CD4-positive, alpha-beta memory T cell (primary cell): ENCODE measurements around the gene TJP1. TPM values are rescaled to one million over a fixed set of nuclear protein-coding genes. Genes with fewer than 3 reads are reported as not detected.
"Not testable (repeated sequence)": the region's sequence is repeated elsewhere in the genome, so short reads cannot be mapped to it uniquely, and the experiment has no call there.

Source experiments
- CTCF ChIA-PET: fragments of 350-600 bp; sonication (Branson Sonifier 250); formaldehyde crosslinking; loops from one replicate; lab custom pipeline; 2021; ENCODE audit warnings: inconsistent platforms; ENCODE audit not compliant: partially characterized antibody; lab: Charles Lee
- POLR2A ChIA-PET: fragments of 350-600 bp; sonication (Branson Sonifier 250); formaldehyde crosslinking; loops from one replicate; lab custom pipeline; 2021; ENCODE audit not compliant: partially characterized antibody; lab: Charles Lee
- DNase-seq, 5 donors: peaks; one replicate each; pipeline versions ENCODE4 v3.0.0 to v3.0.0-alpha.2; 2020 to 2022; ENCODE audit warnings: mixed read lengths in 1 of 5
- H3K27ac ChIP-seq: one replicate; pipeline ENCODE4 v1.7.0; 2013; ENCODE audit warnings: low read depth, low read length
- H3K27me3 ChIP-seq: 2 replicates; pipeline ENCODE4 v1.7.0; 2013; ENCODE audit warnings: mild to moderate bottlenecking, low read length, moderate library complexity; ENCODE audit not compliant: insufficient read depth
- H3K36me3 ChIP-seq: 2 replicates; pipeline ENCODE4 v1.7.0; 2013; ENCODE audit warnings: mild to moderate bottlenecking, low read length, moderate library complexity; ENCODE audit not compliant: insufficient read depth
- H3K4me1 ChIP-seq: 2 replicates; pipeline ENCODE4 v1.7.0; 2013; ENCODE audit warnings: mild to moderate bottlenecking, low read length, moderate library complexity; ENCODE audit not compliant: insufficient read depth
- H3K4me3 ChIP-seq, 2 donors: one replicate each; pipeline ENCODE4 v1.7.0; 2013; ENCODE audit warnings: low read length in 2 of 2, mild to moderate bottlenecking in 1 of 2
- H3K9me3 ChIP-seq, 2 donors: one replicate each; pipeline ENCODE4 v1.7.0; 2013; ENCODE audit warnings: low read length in 2 of 2, control low read depth in 1 of 2; ENCODE audit not compliant: control insufficient read depth in 1 of 2
- H3K27ac Mint-ChIP-seq, 7 donors: one replicate each; pipeline ENCODE4 v1.8.0; 2020 to 2021; ENCODE audit warnings: mixed read lengths in 7 of 7, mild to moderate bottlenecking in 6 of 7, inconsistent platforms in 3 of 7, moderate library complexity in 3 of 7
- H3K27me3 Mint-ChIP-seq, 2 donors: one replicate each; pipeline ENCODE4 v1.8.0; 2020 to 2021; ENCODE audit warnings: mixed read lengths in 2 of 2
- H3K36me3 Mint-ChIP-seq, 2 donors: one replicate each; pipeline ENCODE4 v1.8.0; 2020 to 2021; ENCODE audit warnings: mixed read lengths in 2 of 2, inconsistent platforms in 1 of 2, mild to moderate bottlenecking in 1 of 2
- H3K4me1 Mint-ChIP-seq, 4 donors: one replicate each; pipeline ENCODE4 v1.8.0; 2020 to 2021; ENCODE audit warnings: mixed read lengths in 4 of 4, mild to moderate bottlenecking in 1 of 4
- H3K4me3 Mint-ChIP-seq, 8 donors: one replicate each; pipeline ENCODE4 v1.8.0; 2020 to 2021; ENCODE audit warnings: mixed read lengths in 8 of 8, mild to moderate bottlenecking in 7 of 8, moderate library complexity in 6 of 8, inconsistent platforms in 3 of 8
- H3K9me3 Mint-ChIP-seq, 8 donors: one replicate each; pipeline ENCODE4 v1.8.0; 2020 to 2021; ENCODE audit warnings: mixed read lengths in 8 of 8, mild to moderate bottlenecking in 5 of 8, inconsistent platforms in 3 of 8, moderate library complexity in 1 of 8
- intact Hi-C: fragments of 100-400 bp; cut with micrococcal nuclease; formaldehyde crosslinking; loops from one replicate; pipeline ENCODE4 v1.15.1; 2023
- polyA plus RNA-seq, 2 donors: library from polyadenylated mRNA; unstranded; fragments of 300-500 nt; fragmentation: Illumina TruSeq; gene quantifications; one replicate each; pipeline ENCODE4 v1.2.3, GENCODE V29; 2021
- total RNA-seq, 2 experiments: library from RNA; stranded (reverse); gene quantifications; one replicate each; pipeline ENCODE4 v1.2.3, GENCODE V29; 2021

TJP1 gene
- total and polyA plus RNA-seq, 4 experiments from 2014 or later = not detected

DNA sequence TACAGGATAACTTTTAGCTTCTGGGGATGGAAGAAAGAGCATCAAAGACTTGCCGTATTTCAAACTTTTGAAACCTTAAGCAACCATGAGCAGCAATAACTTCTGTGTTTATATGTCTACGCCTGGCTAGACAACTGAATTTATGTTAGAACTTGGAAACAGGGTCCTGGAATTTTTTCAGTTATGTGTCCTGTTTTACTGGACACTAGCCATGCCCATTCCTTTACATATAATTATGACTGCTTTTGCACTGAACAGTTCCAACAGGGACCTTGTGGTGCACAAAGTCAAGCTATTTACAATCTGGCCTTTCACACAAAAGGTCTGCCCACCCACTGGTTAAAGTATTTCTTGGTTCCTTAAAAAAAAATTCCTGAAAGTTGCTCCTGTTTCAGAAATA, 37.1 kb downstream of the TJP1 start:
- H3K4me3 Mint-ChIP-seq = no peak overlapping the region
- no peak for DNase-seq
- no peaks in the 10 kb centered on the region for H3K36me3 ChIP-seq
- no peaks in the 10 kb centered on the region for H3K4me1 Mint-ChIP-seq
- no peaks in the 10 kb centered on the region for H3K27me3 ChIP-seq
- no peaks in the 10 kb centered on the region for H3K36me3 Mint-ChIP-seq
- no peaks in the 10 kb centered on the region for H3K4me1 ChIP-seq
- H3K27ac ChIP-seq = no peak overlapping the region
- peaks cover 0 to 4% of the 10 kb centered on the region in 2 donors for H3K27me3 Mint-ChIP-seq
- H3K9me3 ChIP-seq = no peaks in the 10 kb centered on the region
- ChIA-PET POLR2A (no interaction called here), CTCF (no interaction called here)
- no peak overlapping the region for H3K27ac Mint-ChIP-seq
- intact Hi-C loops = no loop called here
- peaks cover 0 to 6% (median 0%) of the 10 kb centered on the region in 8 donors for H3K9me3 Mint-ChIP-seq
- no peak overlapping the region for H3K4me3 ChIP-seq

DNA sequence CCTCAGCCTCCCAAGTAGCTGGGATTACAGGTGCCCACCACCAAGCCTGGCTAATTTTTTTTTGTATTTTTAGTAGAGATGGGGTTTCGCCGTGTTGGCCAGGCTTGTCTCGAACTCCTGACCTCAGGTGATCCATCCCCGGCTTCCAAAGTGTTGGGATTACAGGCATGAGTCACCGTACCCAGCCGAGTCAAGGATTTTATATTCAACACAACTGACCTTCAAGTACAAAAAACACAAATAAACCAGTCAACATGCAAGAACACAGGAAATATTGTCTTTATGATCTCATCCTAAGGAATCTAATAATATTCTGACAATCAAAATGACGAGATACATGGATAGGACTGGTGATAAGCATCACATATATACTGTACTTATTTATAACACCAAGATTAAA, 37.9 kb downstream of the TJP1 start:
- no peak overlapping the region for H3K27ac Mint-ChIP-seq
- Histone ChIP-seq H3K27me3 (no peaks in the 10 kb centered on the region), H3K27ac (no peak overlapping the region), H3K4me1 (no peaks in the 10 kb centered on the region), H3K36me3 (no peaks in the 10 kb centered on the region), H3K9me3 (no peaks in the 10 kb centered on the region), H3K4me3 (no peak overlapping the region)
- POLR2A ChIA-PET = no interaction called here
- no peaks in the 10 kb centered on the region for H3K36me3 Mint-ChIP-seq
- H3K4me3 Mint-ChIP-seq = no peak overlapping the region
- no peak for DNase-seq
- CTCF ChIA-PET = no interaction called here
- H3K27me3 Mint-ChIP-seq = peaks cover 0 to 8% of the 10 kb centered on the region in 2 donors
- intact Hi-C loops = no loop called here
- H3K9me3 Mint-ChIP-seq = peaks cover 0 to 6% (median 0%) of the 10 kb centered on the region in 8 donors
- H3K4me1 Mint-ChIP-seq = no peaks in the 10 kb centered on the region

DNA sequence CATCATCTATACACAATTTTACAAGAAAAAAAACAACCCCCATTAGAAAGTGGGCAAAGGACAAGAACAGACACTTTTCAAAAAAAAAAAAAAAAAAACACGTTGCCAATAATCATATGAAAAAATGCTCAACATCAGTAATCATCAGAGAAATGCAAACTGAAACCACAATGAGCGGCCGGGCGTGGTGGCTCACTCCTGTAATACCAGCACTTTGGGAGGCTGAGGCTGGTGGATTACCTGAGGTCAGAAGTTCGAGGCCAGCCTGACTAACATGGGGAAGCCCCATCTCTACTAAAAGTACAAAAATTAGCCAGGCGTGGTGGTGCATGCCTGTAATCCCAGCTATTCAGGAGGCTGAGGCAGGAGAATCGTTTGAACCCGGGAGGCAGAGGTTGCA, 39.5 kb downstream of the TJP1 start:
- H3K27me3 ChIP-seq, H3K4me3 ChIP-seq, H3K9me3 Mint-ChIP-seq, CTCF ChIA-PET, H3K27ac Mint-ChIP-seq, POLR2A ChIA-PET, H3K27ac ChIP-seq, H3K4me3 Mint-ChIP-seq, H3K4me1 Mint-ChIP-seq, DNase-seq, intact Hi-C loops, H3K9me3 ChIP-seq, H3K4me1 ChIP-seq, H3K36me3 Mint-ChIP-seq, H3K36me3 ChIP-seq: not testable (repeated sequence)
- H3K27me3 Mint-ChIP-seq = peaks cover 4 to 18% of the 10 kb centered on the region in 2 donors

DNA sequence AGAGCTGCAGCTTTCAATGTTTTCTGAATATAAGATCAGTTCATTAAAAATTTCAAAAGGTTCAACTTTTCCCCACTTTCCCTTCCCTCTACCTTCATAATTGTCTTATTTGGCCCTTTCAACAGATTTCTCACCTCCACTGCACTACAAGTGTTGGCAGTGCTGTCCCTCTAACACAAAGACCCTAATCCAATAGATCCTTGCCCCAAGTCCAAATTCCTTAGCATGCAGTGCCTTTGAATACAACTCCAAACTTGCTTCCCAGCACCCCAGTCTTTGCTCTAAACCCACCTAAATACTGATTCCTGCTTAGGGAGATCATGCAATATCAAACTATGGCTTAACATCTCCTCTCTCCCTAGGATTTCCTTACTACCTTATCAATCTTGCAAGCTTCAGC, 43.9 kb downstream of the TJP1 start:
- H3K4me3 ChIP-seq = no peak overlapping the region
- H3K4me1 Mint-ChIP-seq = no peaks in the 10 kb centered on the region
- ChIA-PET CTCF (no interaction called here), POLR2A (no interaction called here)
- no peaks in the 10 kb centered on the region for H3K36me3 ChIP-seq
- no peaks in the 10 kb centered on the region for H3K4me1 ChIP-seq
- no peak for DNase-seq
- H3K9me3 ChIP-seq = no peaks in the 10 kb centered on the region
- peaks cover 0 to 4% (median under 1%) of the 10 kb centered on the region in 8 donors for H3K9me3 Mint-ChIP-seq
- H3K27ac Mint-ChIP-seq = no peak overlapping the region
- no peak overlapping the region for H3K27ac ChIP-seq
- no peaks in the 10 kb centered on the region for H3K27me3 ChIP-seq
- H3K4me3 Mint-ChIP-seq = no peak overlapping the region
- H3K27me3 Mint-ChIP-seq = peaks cover 6 to 24% of the 10 kb centered on the region in 2 donors
- intact Hi-C loops = no loop called here
- H3K36me3 Mint-ChIP-seq = no peaks in the 10 kb centered on the region

DNA sequence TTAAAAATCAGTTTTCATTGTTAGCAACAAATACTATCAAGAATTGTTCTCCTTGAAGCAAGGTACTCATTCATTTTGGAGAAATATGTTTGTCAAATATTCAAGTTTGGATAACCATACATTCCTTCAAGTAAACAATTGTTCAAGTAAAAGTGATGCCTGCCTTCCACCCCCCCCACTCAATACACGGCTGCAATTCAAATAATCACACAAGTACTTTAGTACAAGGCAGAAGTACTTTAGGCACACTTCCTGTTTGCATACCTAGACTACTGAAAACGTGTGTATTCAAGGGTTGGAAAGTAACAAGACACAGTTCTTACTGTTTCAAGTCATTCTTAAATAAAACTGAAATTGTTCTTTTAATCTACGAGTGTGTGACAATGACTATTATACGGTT, 45.4 kb downstream of the TJP1 start:
- no peak overlapping the region for H3K4me3 Mint-ChIP-seq
- intact Hi-C loops = no loop called here
- no peak for DNase-seq
- no peaks in the 10 kb centered on the region for H3K4me1 Mint-ChIP-seq
- no peaks in the 10 kb centered on the region for H3K36me3 Mint-ChIP-seq
- Histone ChIP-seq H3K4me3 (no peak overlapping the region), H3K27me3 (no peaks in the 10 kb centered on the region), H3K9me3 (no peaks in the 10 kb centered on the region), H3K36me3 (no peaks in the 10 kb centered on the region), H3K27ac (no peak overlapping the region), H3K4me1 (no peaks in the 10 kb centered on the region)
- peaks cover 0 to 2% (median under 1%) of the 10 kb centered on the region in 8 donors for H3K9me3 Mint-ChIP-seq
- no peak overlapping the region for H3K27ac Mint-ChIP-seq
- ChIA-PET CTCF (no interaction called here), POLR2A (no interaction called here)
- peaks cover 6 to 21% of the 10 kb centered on the region in 2 donors for H3K27me3 Mint-ChIP-seq

DNA sequence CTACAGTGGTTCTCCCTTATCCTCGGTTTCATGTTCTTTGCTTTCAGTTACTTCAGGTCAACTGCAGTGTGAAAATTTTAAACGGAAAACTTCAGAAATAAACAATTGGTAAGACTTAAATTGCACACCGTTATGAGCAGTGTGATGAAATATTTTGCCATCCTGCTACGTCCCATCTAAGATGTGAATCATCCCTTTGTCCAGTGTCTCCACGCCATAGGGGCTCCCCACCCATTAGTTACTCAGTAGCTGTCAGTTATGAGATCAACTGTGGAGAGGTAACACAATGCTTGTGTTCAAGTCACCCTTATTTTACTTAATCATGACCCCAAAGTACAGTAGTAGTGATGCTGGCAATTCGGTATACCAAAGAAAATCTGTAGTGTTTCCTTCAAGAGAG, 47.4 kb downstream of the TJP1 start:
- DNase-seq = no peak
- Histone ChIP-seq H3K9me3 (no peaks in the 10 kb centered on the region), H3K27ac (no peak overlapping the region), H3K36me3 (no peaks in the 10 kb centered on the region), H3K27me3 (no peaks in the 10 kb centered on the region), H3K4me1 (no peaks in the 10 kb centered on the region), H3K4me3 (no peak overlapping the region)
- Mint-ChIP-seq H3K4me3 (no peak overlapping the region), H3K4me1 (no peaks in the 10 kb centered on the region), H3K27me3 (peaks cover 6 to 22% of the 10 kb centered on the region in 2 donors), H3K36me3 (no peaks in the 10 kb centered on the region), H3K27ac (no peak overlapping the region), H3K9me3 (peaks cover 0 to 2% (median under 1%) of the 10 kb centered on the region in 8 donors)
- intact Hi-C loops = no loop called here
- POLR2A ChIA-PET = no interaction called here
- CTCF ChIA-PET = no interaction called here

DNA sequence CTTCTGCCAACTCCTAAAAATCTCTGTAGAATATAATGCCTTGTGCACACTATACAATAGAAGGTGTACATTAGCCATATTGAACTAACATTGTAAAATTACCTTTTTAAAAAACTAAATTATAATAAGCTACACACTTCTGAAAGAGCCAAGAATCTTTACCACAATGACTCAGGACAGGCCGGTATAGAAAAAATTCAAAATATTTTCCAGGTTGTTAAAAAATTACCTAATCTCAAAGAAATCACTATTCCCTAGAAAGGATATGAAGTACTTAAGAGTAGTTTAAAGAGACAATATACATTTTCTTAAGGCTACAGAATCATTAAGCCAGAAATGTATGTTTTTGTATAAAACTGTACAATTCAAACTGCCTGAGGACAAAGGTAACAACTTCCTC, 48.5 kb downstream of the TJP1 start:
- Mint-ChIP-seq H3K36me3 (no peaks in the 10 kb centered on the region), H3K4me3 (no peak overlapping the region)

DNA sequence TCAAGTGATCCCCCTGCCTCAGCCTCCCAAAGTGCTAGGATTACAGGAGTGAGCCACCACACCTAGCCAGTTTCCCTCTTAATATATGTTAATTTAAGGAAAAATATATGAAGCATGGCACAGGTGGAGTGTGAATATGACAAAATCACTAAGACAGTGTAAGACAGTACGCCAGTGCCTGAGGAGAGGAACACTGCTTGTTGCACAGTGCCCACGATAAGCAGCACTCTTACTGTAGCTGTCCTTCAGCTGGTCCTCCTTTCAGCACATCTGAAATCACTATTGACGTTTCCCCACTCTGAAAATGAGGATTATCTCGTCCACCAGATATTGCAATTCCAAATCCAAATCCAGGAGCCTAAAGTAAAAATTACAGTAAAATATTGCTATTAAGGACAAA, 49.3 kb downstream of the TJP1 start:
- Histone ChIP-seq H3K27me3 (no peaks in the 10 kb centered on the region), H3K4me3 (no peak overlapping the region), H3K27ac (no peak overlapping the region), H3K4me1 (no peaks in the 10 kb centered on the region), H3K36me3 (no peaks in the 10 kb centered on the region), H3K9me3 (no peaks in the 10 kb centered on the region)
- Mint-ChIP-seq H3K36me3 (no peaks in the 10 kb centered on the region), H3K4me1 (no peaks in the 10 kb centered on the region), H3K27ac (no peak overlapping the region), H3K4me3 (no peak overlapping the region), H3K27me3 (peaks cover 1 to 12% of the 10 kb centered on the region in 2 donors), H3K9me3 (no peaks in the 10 kb centered on the region)
- ChIA-PET POLR2A (no interaction called here), CTCF (no interaction called here)
- intact Hi-C loops = no loop called here
- DNase-seq = no peak

More for the DNA sequence above, 48.5 kb downstream of the TJP1 start:
- Histone ChIP-seq H3K27ac (no peak overlapping the region), H3K4me1 (no peaks in the 10 kb centered on the region), H3K27me3 (no peaks in the 10 kb centered on the region), H3K36me3 (no peaks in the 10 kb centered on the region), H3K4me3 (no peak overlapping the region), H3K9me3 (no peaks in the 10 kb centered on the region)
- CTCF ChIA-PET = no interaction called here
- Mint-ChIP-seq H3K4me1 (no peaks in the 10 kb centered on the region), H3K9me3 (peaks cover 0 to 2% (median 0%) of the 10 kb centered on the region in 8 donors), H3K27ac (no peak overlapping the region), H3K27me3 (peaks cover 6 to 18% of the 10 kb centered on the region in 2 donors)
- no peak for DNase-seq
- POLR2A ChIA-PET = no interaction called here
- intact Hi-C loops = no loop called here
